Activated CD4-positive, alpha-beta T cell treated with anti-CD3 and anti-CD28 coated beads, Interleukin-2, amount 10 ng/mL, durations not matched to agents 7 days and 5 days (primary cell): ENCODE measurements around the gene RALGAPB. TPM values are rescaled to one million over a fixed set of nuclear protein-coding genes. Genes with fewer than 3 reads are reported as not detected.
"Not testable (repeated sequence)": the region's sequence is repeated elsewhere in the genome, so short reads cannot be mapped to it uniquely, and the experiment has no call there.

ENCODE experiments used
- CTCF ChIA-PET: fragments of 350-600 bp; sonication (Branson Sonifier 250); formaldehyde crosslinking; loops from one replicate; lab custom pipeline; 2021; ENCODE audit warnings: antibody characterized with exemption; lab: Charles Lee
- POLR2A ChIA-PET: fragments of 350-600 bp; sonication (Branson Sonifier 250); formaldehyde crosslinking; loops from one replicate; lab custom pipeline; 2021; ENCODE audit warnings: antibody characterized with exemption; lab: Charles Lee
- DNase-seq: peaks from one replicate; pipeline ENCODE4 v3.0.0-alpha.2; 2020
- H3K27ac Mint-ChIP-seq: one replicate; pipeline ENCODE4 v1.8.0; 2021; ENCODE audit warnings: mild to moderate bottlenecking, moderate library complexity, mixed read lengths
- H3K27me3 Mint-ChIP-seq: one replicate; pipeline ENCODE4 v1.8.0; 2021; ENCODE audit warnings: mixed read lengths
- H3K36me3 Mint-ChIP-seq: one replicate; pipeline ENCODE4 v1.8.0; 2021; ENCODE audit warnings: low read depth, mixed read lengths
- H3K4me1 Mint-ChIP-seq: one replicate; pipeline ENCODE4 v1.8.0; 2021; ENCODE audit warnings: mixed read lengths
- H3K4me3 Mint-ChIP-seq: one replicate; pipeline ENCODE4 v1.8.0; 2021; ENCODE audit warnings: mild to moderate bottlenecking, moderate library complexity, mixed read lengths
- H3K9me3 Mint-ChIP-seq: one replicate; pipeline ENCODE4 v1.8.0; 2021; ENCODE audit warnings: mixed read lengths
- total RNA-seq, 2 experiments: library from RNA; stranded (reverse); gene quantifications; one replicate each; pipeline ENCODE4 v1.2.3, GENCODE V29; 2021

RALGAPB gene
- 10 to 100 TPM; 31.1 to 36.7 TPM for total RNA-seq

DNA sequence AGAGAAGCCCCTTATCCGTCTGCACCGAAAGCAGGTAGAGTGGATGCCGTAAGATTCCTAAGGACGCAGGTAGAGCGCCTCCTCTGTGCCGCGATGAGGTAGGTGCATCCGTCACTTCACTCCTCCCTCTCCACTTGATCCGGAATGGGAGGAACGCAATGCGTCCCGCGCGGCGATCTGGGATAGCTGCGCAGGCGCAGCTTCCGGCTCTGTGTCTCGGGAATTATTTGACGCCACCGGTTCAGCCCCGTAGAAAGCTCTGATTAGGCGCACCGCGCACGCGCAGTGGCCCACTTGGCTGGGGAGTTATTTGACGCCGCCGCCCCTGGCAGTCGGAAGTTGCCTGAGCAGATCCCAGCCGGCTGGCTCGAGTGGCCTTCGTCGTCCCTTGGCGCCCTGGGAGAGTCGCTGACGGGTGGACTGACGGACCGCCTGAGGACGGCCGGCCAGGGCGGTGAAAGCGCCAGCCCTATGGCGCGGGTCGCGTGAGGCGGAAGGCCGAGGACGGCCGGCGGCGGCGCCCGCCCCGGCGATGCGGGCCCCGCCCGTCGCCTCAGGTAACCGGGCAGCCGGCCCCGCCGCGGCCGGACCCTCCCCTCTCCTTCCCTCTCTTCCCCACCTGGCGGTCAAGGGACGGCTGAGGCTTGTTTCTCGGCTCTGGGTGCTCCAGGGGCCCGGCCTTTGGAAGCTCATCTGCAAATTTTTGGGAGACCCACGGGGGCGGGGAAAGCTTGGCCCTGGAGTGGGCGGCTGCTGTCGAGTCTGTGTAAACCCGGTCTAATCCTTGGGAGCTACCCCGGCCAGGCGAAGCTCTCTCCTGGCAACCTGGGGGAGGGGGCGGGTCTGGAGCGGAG lies at the start of gene RALGAPB:
Gene RALGAPB, plus strand, starts transcription at position 331 of the 854 bp plus-strand sequence. CDS start 15,590 bp downstream, outside the sequence.
- Mint-ChIP-seq H3K4me3 (peak within 1 kb of the TSS; percentile 82), H3K9me3 (no peaks in the 10 kb centered on the region), H3K36me3 (peaks cover 13% of the 10 kb centered on the region), H3K4me1 (peaks cover 40% of the 10 kb centered on the region), H3K27ac (peak within 1 kb of the TSS; percentile 86), H3K27me3 (peaks cover 2% of the 10 kb centered on the region)
- ChIA-PET CTCF (interaction anchor here (0.7 to 3.7 kb wide), 7 partner anchors 13 to 79 kb away, joined by 3 to 24 read pairs (median 3); partner anchors contain the start of gene SNHG17), POLR2A (no interaction called here)
- DNase-seq: peak; percentile 98

DNA sequence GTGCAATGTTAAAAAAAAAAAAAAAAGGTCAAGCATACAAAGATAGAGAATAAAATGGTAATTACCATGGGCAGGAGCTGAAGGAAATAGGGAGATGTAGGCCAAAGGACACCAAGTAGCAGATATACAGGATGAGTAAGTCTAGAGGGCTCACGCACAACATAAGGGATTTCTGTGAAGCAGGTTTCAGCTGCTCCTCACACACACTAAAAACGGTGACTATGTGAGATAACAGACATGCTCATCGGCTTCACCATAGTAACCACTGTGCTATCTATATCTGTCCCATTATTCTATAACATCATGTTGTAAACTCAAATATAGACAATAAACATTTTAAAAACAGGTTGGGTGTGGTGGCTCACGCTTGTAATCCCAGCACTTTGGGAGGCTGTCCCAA lies 49.1 kb upstream of the RALGAPB start:
- ChIA-PET CTCF (interaction anchor here (1.0 kb wide), 1 partner anchor 23 kb away, joined by 4 read pairs; no protein-coding TSS in a partner anchor), POLR2A (no interaction called here)
- no peaks in the 10 kb centered on the region for H3K9me3 Mint-ChIP-seq
- no peak overlapping the region for H3K4me3 Mint-ChIP-seq
- no peak overlapping the region for H3K27ac Mint-ChIP-seq
- DNase-seq: no peak
- H3K36me3 Mint-ChIP-seq: peaks cover 71% of the 10 kb centered on the region
- peaks cover 8% of the 10 kb centered on the region for H3K4me1 Mint-ChIP-seq
- H3K27me3 Mint-ChIP-seq: no peaks in the 10 kb centered on the region

DNA sequence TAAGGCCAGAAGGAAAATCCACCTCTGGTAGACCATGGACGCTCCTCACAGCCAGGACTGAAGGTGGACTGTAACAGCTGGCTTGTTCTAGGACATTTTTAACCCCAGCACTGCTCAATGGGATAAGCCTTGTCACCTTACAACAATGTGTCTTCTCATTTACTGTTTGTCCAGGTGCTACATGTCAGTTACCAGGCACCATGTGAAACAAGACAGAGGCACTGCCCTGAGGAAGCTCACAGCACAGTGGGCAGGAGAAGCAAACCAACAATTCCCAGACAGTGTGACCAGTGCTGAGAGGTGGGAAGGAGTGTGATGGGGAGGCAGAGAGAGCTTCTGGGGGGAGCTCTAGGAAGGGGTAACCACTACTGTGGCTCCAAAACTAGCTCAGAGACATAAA lies 48.2 kb upstream of the RALGAPB start:
- H3K27ac Mint-ChIP-seq: no peak overlapping the region
- no peaks in the 10 kb centered on the region for H3K27me3 Mint-ChIP-seq

GRCh38 chr20:38426006-38426897 lies 46.4 kb upstream of the RALGAPB start:
- ChIA-PET CTCF (interaction anchor here (1.0 to 2.1 kb wide), 3 partner anchors 9 to 14 kb away, joined by 3 to 13 read pairs (median 4); partner anchors contain the start of gene SNHG17), POLR2A (interaction anchor here (0.9 kb wide), 1 partner anchor 9 kb away, joined by 3 read pairs; the partner anchor contains the start of gene SNHG17)
- H3K27ac Mint-ChIP-seq: no peak overlapping the region
- no peak for DNase-seq
- H3K4me3 Mint-ChIP-seq: no peak overlapping the region
- no peaks in the 10 kb centered on the region for H3K9me3 Mint-ChIP-seq
- no peaks in the 10 kb centered on the region for H3K27me3 Mint-ChIP-seq
- H3K4me1 Mint-ChIP-seq: peaks cover 25% of the 10 kb centered on the region
- peaks cover 75% of the 10 kb centered on the region for H3K36me3 Mint-ChIP-seq

More for the DNA sequence above, 48.2 kb upstream of the RALGAPB start:
- CTCF ChIA-PET: interaction anchor here (1.5 kb wide), 1 partner anchor 11 kb away, joined by 8 read pairs; the partner anchor contains the start of gene SNHG17
- POLR2A ChIA-PET: no interaction called here
- no peak overlapping the region for H3K4me3 Mint-ChIP-seq
- H3K36me3 Mint-ChIP-seq: peaks cover 73% of the 10 kb centered on the region
- no peak for DNase-seq
- peaks cover 14% of the 10 kb centered on the region for H3K4me1 Mint-ChIP-seq
- H3K9me3 Mint-ChIP-seq: no peaks in the 10 kb centered on the region

- CTCF ChIA-PET: interaction anchor here (1.4 to 2.1 kb wide), 2 partner anchors 7 to 12 kb away, joined by 4 to 13 read pairs; partner anchors contain the start of gene SNHG17
- Mint-ChIP-seq H3K9me3 (no peaks in the 10 kb centered on the region), H3K36me3 (peaks cover 78% of the 10 kb centered on the region), H3K27me3 (no peaks in the 10 kb centered on the region), H3K27ac (no peak overlapping the region), H3K4me1 (peaks cover 34% of the 10 kb centered on the region), H3K4me3 (no peak overlapping the region)
- no peak for DNase-seq
- POLR2A ChIA-PET: no interaction called here
These were observed 45.0 kb upstream of the RALGAPB start for GRCh38 chr20:38427655-38428023.

GRCh38 chr20:38428800-38429199 lies 43.8 kb upstream of the RALGAPB start:
- peaks cover 43% of the 10 kb centered on the region for H3K4me1 Mint-ChIP-seq
- ChIA-PET CTCF (interaction anchor here (1.1 kb wide), 1 partner anchor 9 kb away, joined by 3 read pairs; no protein-coding TSS in a partner anchor), POLR2A (no interaction called here)
- no peaks in the 10 kb centered on the region for H3K27me3 Mint-ChIP-seq
- H3K9me3 Mint-ChIP-seq: no peaks in the 10 kb centered on the region
- H3K27ac Mint-ChIP-seq: no peak overlapping the region
- DNase-seq: no peak
- peaks cover 86% of the 10 kb centered on the region for H3K36me3 Mint-ChIP-seq
- no peak overlapping the region for H3K4me3 Mint-ChIP-seq

- Mint-ChIP-seq H3K9me3 (no peaks in the 10 kb centered on the region), H3K27me3 (no peaks in the 10 kb centered on the region), H3K4me1 (peaks cover 48% of the 10 kb centered on the region), H3K4me3 (no peak overlapping the region), H3K36me3 (peaks cover 89% of the 10 kb centered on the region), H3K27ac (no peak overlapping the region)
- DNase-seq: no peak
- POLR2A ChIA-PET: no interaction called here
- CTCF ChIA-PET: interaction anchor here (1.1 to 2.1 kb wide), 2 partner anchors 8 to 17 kb away, joined by 3 to 7 read pairs; no protein-coding TSS in a partner anchor
These were observed 43.3 kb upstream of the RALGAPB start for GRCh38 chr20:38429301-38429700.

DNA sequence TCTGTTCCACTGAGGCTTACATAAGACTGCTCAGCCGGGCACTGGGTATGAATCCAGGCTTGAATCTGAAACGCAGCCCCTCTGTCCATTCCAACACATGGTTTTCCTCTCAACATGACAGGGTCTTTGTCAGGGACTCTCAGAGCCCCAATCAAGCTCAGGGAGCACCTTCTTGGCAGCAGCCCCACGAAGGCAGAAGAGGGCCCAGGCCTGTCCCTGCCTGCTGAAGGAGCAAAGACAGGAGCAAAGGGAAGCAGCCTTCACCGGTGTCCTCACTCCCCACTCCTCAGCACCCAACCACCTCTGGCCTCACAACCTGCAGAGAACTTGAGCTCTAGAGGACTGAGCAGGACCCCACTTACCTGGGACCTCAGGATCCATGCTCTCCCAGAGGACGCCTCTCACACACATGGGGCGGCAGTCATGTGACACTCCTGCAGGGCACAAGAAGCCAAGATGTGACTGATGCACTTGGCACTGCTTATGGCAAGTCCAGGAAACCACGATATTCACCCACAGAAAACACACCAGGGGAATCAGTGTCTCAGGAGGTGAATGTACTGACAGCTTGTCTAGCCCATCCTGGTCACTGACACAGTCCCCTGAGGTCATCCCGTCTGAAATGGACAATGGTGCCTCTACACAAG lies 41.8 kb upstream of the RALGAPB start:
- no peak for DNase-seq
- Mint-ChIP-seq H3K36me3 (peaks cover 85% of the 10 kb centered on the region), H3K4me3 (no peak overlapping the region), H3K9me3 (no peaks in the 10 kb centered on the region), H3K27ac (no peak overlapping the region), H3K4me1 (peaks cover 52% of the 10 kb centered on the region), H3K27me3 (no peaks in the 10 kb centered on the region)
- CTCF ChIA-PET: interaction anchor here (2.1 kb wide), 1 partner anchor 15 kb away, joined by 7 read pairs; no protein-coding TSS in a partner anchor
- POLR2A ChIA-PET: no interaction called here

DNA sequence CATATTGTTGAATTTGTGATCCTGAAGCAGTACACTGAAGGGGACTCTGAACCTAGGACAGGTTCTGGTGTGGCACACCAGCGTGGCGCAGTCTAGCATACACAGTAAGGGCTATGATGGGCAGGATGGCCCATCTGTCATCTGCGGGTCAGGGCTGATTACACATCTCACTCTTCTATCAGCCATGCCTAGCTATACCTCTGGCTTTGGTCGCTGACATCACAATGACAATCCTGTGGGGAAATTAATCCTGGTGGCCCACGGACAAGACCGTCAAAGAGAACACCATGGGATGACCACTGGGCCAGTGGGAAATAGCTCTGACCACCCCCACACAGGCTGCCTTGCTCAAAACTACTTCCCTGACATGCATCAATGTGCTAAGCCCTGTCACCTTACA lies 40.4 kb upstream of the RALGAPB start:
- no peaks in the 10 kb centered on the region for H3K27me3 Mint-ChIP-seq
- H3K9me3 Mint-ChIP-seq: no peaks in the 10 kb centered on the region
- H3K4me1 Mint-ChIP-seq: peaks cover 49% of the 10 kb centered on the region
- H3K36me3 Mint-ChIP-seq: peaks cover 71% of the 10 kb centered on the region
- ChIA-PET CTCF (interaction anchor here (4.5 kb wide), 1 partner anchor 12 kb away, joined by 88 read pairs; no protein-coding TSS in a partner anchor), POLR2A (no interaction called here)
- no peak for DNase-seq
- no peak overlapping the region for H3K4me3 Mint-ChIP-seq
- H3K27ac Mint-ChIP-seq: no peak overlapping the region

DNA sequence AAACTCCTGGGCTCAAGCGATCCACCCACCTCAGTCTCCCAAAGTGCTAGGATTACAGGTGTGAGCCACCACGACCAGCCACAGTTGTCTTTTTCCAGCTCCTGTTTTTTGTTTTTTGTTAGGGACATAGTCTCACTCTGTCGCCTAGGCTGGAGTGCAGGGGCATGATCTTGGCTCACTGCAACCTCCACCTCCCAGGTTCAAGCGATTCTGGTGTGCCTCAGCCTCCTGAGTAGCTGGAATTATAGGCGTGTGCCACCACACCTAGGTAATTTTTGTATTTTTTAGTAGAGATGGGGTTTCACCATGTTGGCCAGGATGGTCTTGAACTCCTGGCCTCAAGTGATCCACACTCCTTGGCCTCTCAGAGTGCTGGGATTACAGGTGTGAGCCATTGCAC lies 39.8 kb upstream of the RALGAPB start:
- peaks cover 49% of the 10 kb centered on the region for H3K4me1 Mint-ChIP-seq
- H3K4me3 Mint-ChIP-seq: peak overlapping the region; percentile 82
- DNase-seq, H3K27me3 Mint-ChIP-seq, POLR2A ChIA-PET, H3K9me3 Mint-ChIP-seq: not testable (repeated sequence)
- CTCF ChIA-PET: interaction anchor here (4.5 kb wide), 1 partner anchor 12 kb away, joined by 88 read pairs; no protein-coding TSS in a partner anchor
- H3K27ac Mint-ChIP-seq: peak overlapping the region; percentile 91
- peaks cover 65% of the 10 kb centered on the region for H3K36me3 Mint-ChIP-seq

GRCh38 chr20:38433304-38433972 lies 39.2 kb upstream of the RALGAPB start:
- peaks cover 60% of the 10 kb centered on the region for H3K36me3 Mint-ChIP-seq
- CTCF ChIA-PET: interaction anchor here (1.5 to 4.5 kb wide), 5 partner anchors 11 to 40 kb away, joined by 3 to 88 read pairs (median 24); partner anchors contain the start of gene RALGAPB
- POLR2A ChIA-PET: interaction anchor here (2.1 kb wide), 1 partner anchor 13 kb away, joined by 23 read pairs; no protein-coding TSS in a partner anchor

More at GRCh38 chr20:38433304-38433972, 39.2 kb upstream of the RALGAPB start:
- Mint-ChIP-seq H3K27ac (peak overlapping the region; percentile 91), H3K4me1 (peaks cover 49% of the 10 kb centered on the region), H3K4me3 (peak overlapping the region; percentile 82), H3K9me3 (no peaks in the 10 kb centered on the region), H3K27me3 (peaks cover under 1% of the 10 kb centered on the region)
- DNase-seq: no peak
